NCI-H146 treated with DMSO at 0.1 percent for 48 hours (cell line): Measurements from ENCODE around the gene DSPP.

Experiments used
- DNase-seq: peaks from one replicate; lab custom pipeline; 2025; ENCODE audit not compliant: unreplicated experiment; lab: John Stamatoyannopoulos, UW

DSPP gene

GRCh38 chr4:87624698-87625097, 16.4 kb downstream of the DSPP start:
- no peak for DNase-seq

GRCh38 chr4:87631668-87632067, 23.3 kb downstream of the DSPP start:
- no peak for DNase-seq

- DNase-seq: no peak
These were observed 24.1 kb downstream of the DSPP start for GRCh38 chr4:87632469-87632868.

- no peak for DNase-seq
These were observed 24.9 kb downstream of the DSPP start for GRCh38 chr4:87633243-87633642.

GRCh38 chr4:87644286-87644685, 36.0 kb downstream of the DSPP start:
- no peak for DNase-seq

- no peak for DNase-seq
These were observed 41.7 kb downstream of the DSPP start, which contains the start of gene DMP1 for GRCh38 chr4:87649980-87650379. Gene DMP1 (plus strand): TSS chr4:87650280. CDS start chr4:87656493, 6,213 bp downstream.

GRCh38 chr4:87650938-87651337, 42.6 kb downstream of the DSPP start:
- no peak for DNase-seq

- no peak for DNase-seq
These were observed 43.6 kb downstream of the DSPP start for GRCh38 chr4:87651941-87652340.

GRCh38 chr4:87654487-87655044, 46.2 kb downstream of the DSPP start:
- no peak for DNase-seq

- DNase-seq: no peak
These were observed 49.2 kb downstream of the DSPP start for GRCh38 chr4:87657525-87657924.

GRCh38 chr4:87659247-87659931, 51.1 kb downstream of the DSPP start:
- no peak for DNase-seq

GRCh38 chr4:87662871-87663270, 54.5 kb downstream of the DSPP start:
- DNase-seq: no peak
